ENCODE data around the gene TMEM82. TPM values are rescaled to one million over a fixed set of nuclear protein-coding genes. Genes with fewer than 3 reads are reported as not detected.

Gene TMEM82
- polyA plus RNA-seq, 1 donor from 2014 or later = not detected

- TF ChIP-seq, protein P1, sequence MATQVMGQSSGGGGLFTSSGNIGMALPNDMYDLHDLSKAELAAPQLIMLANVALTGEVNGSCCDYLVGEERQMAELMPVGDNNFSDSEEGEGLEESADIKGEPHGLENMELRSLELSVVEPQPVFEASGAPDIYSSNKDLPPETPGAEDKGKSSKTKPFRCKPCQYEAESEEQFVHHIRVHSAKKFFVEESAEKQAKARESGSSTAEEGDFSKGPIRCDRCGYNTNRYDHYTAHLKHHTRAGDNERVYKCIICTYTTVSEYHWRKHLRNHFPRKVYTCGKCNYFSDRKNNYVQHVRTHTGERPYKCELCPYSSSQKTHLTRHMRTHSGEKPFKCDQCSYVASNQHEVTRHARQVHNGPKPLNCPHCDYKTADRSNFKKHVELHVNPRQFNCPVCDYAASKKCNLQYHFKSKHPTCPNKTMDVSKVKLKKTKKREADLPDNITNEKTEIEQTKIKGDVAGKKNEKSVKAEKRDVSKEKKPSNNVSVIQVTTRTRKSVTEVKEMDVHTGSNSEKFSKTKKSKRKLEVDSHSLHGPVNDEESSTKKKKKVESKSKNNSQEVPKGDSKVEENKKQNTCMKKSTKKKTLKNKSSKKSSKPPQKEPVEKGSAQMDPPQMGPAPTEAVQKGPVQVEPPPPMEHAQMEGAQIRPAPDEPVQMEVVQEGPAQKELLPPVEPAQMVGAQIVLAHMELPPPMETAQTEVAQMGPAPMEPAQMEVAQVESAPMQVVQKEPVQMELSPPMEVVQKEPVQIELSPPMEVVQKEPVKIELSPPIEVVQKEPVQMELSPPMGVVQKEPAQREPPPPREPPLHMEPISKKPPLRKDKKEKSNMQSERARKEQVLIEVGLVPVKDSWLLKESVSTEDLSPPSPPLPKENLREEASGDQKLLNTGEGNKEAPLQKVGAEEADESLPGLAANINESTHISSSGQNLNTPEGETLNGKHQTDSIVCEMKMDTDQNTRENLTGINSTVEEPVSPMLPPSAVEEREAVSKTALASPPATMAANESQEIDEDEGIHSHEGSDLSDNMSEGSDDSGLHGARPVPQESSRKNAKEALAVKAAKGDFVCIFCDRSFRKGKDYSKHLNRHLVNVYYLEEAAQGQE (IDR thresholded peaks at IDR 0.05; ENCODE audit: borderline replicate concordance) = no peak
- TF ChIP-seq POLR2AphosphoS5 (IDR thresholded peaks at IDR 0.05) = no peak
- no peak for TF ChIP-seq MXI1 (conservative IDR thresholded peaks at IDR 0.05; ENCODE audit: poor library complexity, severe bottlenecking)
- no peak for TF ChIP-seq EZH2 (IDR thresholded peaks at IDR 0.05; ENCODE audit: borderline replicate concordance, insufficient read depth, low read length, poor library complexity, severe bottlenecking)
- no peak for TF ChIP-seq CTCF (IDR thresholded peaks at IDR 0.05; ENCODE audit: poor library complexity, severe bottlenecking)
- TF ChIP-seq TAF1 (IDR thresholded peaks at IDR 0.05; ENCODE audit: low read depth) = no peak
- TF ChIP-seq RAD21 (conservative IDR thresholded peaks at IDR 0.05) = no peak
- no peak for TF ChIP-seq EP300 (conservative IDR thresholded peaks at IDR 0.05; ENCODE audit: poor library complexity, severe bottlenecking)
- TF ChIP-seq SMC3 (conservative IDR thresholded peaks at IDR 0.05; ENCODE audit: poor library complexity) = no peak
- Histone ChIP-seq H4K20me1 (ENCODE audit: insufficient read depth) (no peaks in the 10 kb centered on the region), H3K9me3 (ENCODE audit: low read length) (no peaks in the 10 kb centered on the region), H3K4me2 (ENCODE audit: low read length) (no peak overlapping the region), H3K9ac (ENCODE audit: low read length) (no peak overlapping the region), H3K27me3 (ENCODE audit: insufficient read depth, low read depth, low read length) (no peaks in the 10 kb centered on the region), H3K36me3 (ENCODE audit: insufficient read depth, low read length) (no peaks in the 10 kb centered on the region), H3K79me2 (replicated peaks; ENCODE audit: insufficient read depth, low read length) (no peaks in the 10 kb centered on the region), H3K4me3 (ENCODE audit: low read length) (no peak overlapping the region), H2AFZ (ENCODE audit: low read depth, low read length) (no peak overlapping the region), H3F3A (ENCODE audit: insufficient read depth, low read length, poor library complexity, severe bottlenecking) (no peaks in the 10 kb centered on the region), H3K27ac (ENCODE audit: low read length) (no peak overlapping the region), H3K9me2 (ENCODE audit: insufficient read depth, low read length) (no peaks in the 10 kb centered on the region)
Measured at GRCh38 chr1:15739259-15739658, 3.0 kb upstream of the TMEM82 start.

DNA sequence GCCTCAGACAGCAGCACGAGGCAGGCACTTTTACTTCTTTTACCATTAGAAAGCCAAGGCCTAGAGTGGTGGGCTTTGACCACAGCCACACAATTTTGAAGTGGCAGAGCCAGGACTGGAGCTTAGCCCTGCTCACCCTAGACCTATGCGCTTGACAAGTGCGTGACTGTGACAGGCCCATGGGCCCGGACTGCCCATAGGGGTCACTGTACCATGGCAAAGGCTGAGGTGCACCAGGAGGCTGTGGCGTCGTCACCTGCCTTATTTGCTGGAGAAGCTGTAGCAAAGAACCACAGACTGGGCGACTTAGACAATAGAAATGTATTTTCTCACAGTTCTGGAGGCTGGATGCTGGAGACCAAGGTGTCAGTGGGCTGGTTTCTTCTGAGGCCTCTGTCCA lies 2.6 kb upstream of the TMEM82 start:
- no peaks in the 10 kb centered on the region for H3K27me3 ChIP-seq (ENCODE audit: insufficient read depth, low read depth, low read length)
- H3K79me2 ChIP-seq (replicated peaks; ENCODE audit: insufficient read depth, low read length) = no peaks in the 10 kb centered on the region
- no peaks in the 10 kb centered on the region for H3K9me3 ChIP-seq (ENCODE audit: low read length)
- no peak overlapping the region for H3K9ac ChIP-seq (ENCODE audit: low read length)
- no peaks in the 10 kb centered on the region for H3K36me3 ChIP-seq (ENCODE audit: insufficient read depth, low read length)
- no peak overlapping the region for H3K4me2 ChIP-seq (ENCODE audit: low read length)
- no peaks in the 10 kb centered on the region for H3K9me2 ChIP-seq (ENCODE audit: insufficient read depth, low read length)
- H4K20me1 ChIP-seq (ENCODE audit: insufficient read depth) = no peaks in the 10 kb centered on the region
- H2AFZ ChIP-seq (ENCODE audit: low read depth, low read length) = no peak overlapping the region
- no peak overlapping the region for H3K27ac ChIP-seq (ENCODE audit: low read length)
- no peak for TF ChIP-seq RAD21 (conservative IDR thresholded peaks at IDR 0.05)
- H3K4me3 ChIP-seq (ENCODE audit: low read length) = no peak overlapping the region
- no peaks in the 10 kb centered on the region for H3F3A ChIP-seq (ENCODE audit: insufficient read depth, low read length, poor library complexity, severe bottlenecking)
